H9 (cell line): ENCODE data around the gene TSPAN9. TPM values are rescaled to one million over a fixed set of nuclear protein-coding genes. Genes with fewer than 3 reads are reported as not detected.

Experiments
- DNase-seq: peaks from one replicate; pipeline ENCODE4 v3.0.0-alpha.2; 2017
- H2AFZ ChIP-seq: one replicate; pipeline ENCODE4 v1.6.1; 2013; ENCODE audit warnings: mild to moderate bottlenecking, low read length, control low read depth, moderate library complexity
- H2AK5ac ChIP-seq: 2 replicates; pipeline ENCODE4 v1.6.1; 2013; ENCODE audit warnings: low read length, control low read depth, mixed read lengths; ENCODE audit not compliant: insufficient read length
- H2BK120ac ChIP-seq: one replicate; pipeline ENCODE4 v1.6.1; 2013; ENCODE audit warnings: low read depth, mild to moderate bottlenecking, low read length, control low read depth, inconsistent platforms; ENCODE audit not compliant: poor library complexity, severe bottlenecking
- H2BK12ac ChIP-seq: 2 replicates; pipeline ENCODE4 v1.6.1; 2013; ENCODE audit warnings: low read length, control low read depth, mixed read lengths, low read depth; ENCODE audit not compliant: insufficient read length
- H2BK15ac ChIP-seq: 2 replicates; pipeline ENCODE4 v1.6.1; 2013; ENCODE audit warnings: low read depth, low read length, control low read depth
- H2BK20ac ChIP-seq: one replicate; pipeline ENCODE4 v1.6.1; 2013; ENCODE audit warnings: low read depth, mild to moderate bottlenecking, low read length, control low read depth, inconsistent platforms; ENCODE audit not compliant: poor library complexity, severe bottlenecking
- H2BK5ac ChIP-seq: 2 replicates; pipeline ENCODE4 v1.6.1; 2013; ENCODE audit warnings: low read length, control low read depth, mixed read lengths; ENCODE audit not compliant: insufficient read length
- H3K14ac ChIP-seq: 2 replicates; pipeline ENCODE4 v1.6.1; 2013; ENCODE audit warnings: low read length, control low read depth; ENCODE audit not compliant: insufficient read depth
- H3K18ac ChIP-seq: 2 replicates; pipeline ENCODE4 v1.6.1; 2013; ENCODE audit warnings: low read depth, mild to moderate bottlenecking, mixed read lengths, low read length, control low read depth; ENCODE audit not compliant: insufficient read length
- H3K23ac ChIP-seq: 2 replicates; pipeline ENCODE4 v1.6.1; 2013; ENCODE audit warnings: low read length, control low read depth, mixed read lengths, low read depth; ENCODE audit not compliant: insufficient read length
- H3K23me2 ChIP-seq: 2 replicates; pipeline ENCODE4 v1.6.1; 2013; ENCODE audit warnings: low read depth, mild to moderate bottlenecking, mixed read lengths, low read length, control low read depth; ENCODE audit not compliant: insufficient read length, poor library complexity, severe bottlenecking
- H3K27ac ChIP-seq: 2 replicates; pipeline ENCODE4 v1.5.1; 2013; ENCODE audit warnings: low read length, control low read depth, mixed read lengths, low read depth; ENCODE audit not compliant: insufficient read length
- H3K27me3 ChIP-seq: 2 replicates; pipeline ENCODE4 v1.6.1; 2013; ENCODE audit warnings: low read length, control low read depth, inconsistent platforms; ENCODE audit not compliant: insufficient read depth
- H3K4ac ChIP-seq: 2 replicates; pipeline ENCODE4 v1.6.1; 2013; ENCODE audit warnings: low read depth, mild to moderate bottlenecking, control low read depth, inconsistent platforms, low read length, moderate library complexity
- H3K4me1 ChIP-seq: 2 replicates; pipeline ENCODE4 v1.6.1; 2013; ENCODE audit warnings: low read length, control low read depth, inconsistent platforms; ENCODE audit not compliant: insufficient read depth
- H3K4me2 ChIP-seq: 2 replicates; pipeline ENCODE4 v1.6.1; 2013; ENCODE audit warnings: low read length, control low read depth, mixed read lengths; ENCODE audit not compliant: insufficient read length, insufficient read depth
- H3K56ac ChIP-seq: 2 replicates; pipeline ENCODE4 v1.6.1; 2013; ENCODE audit warnings: low read depth, mild to moderate bottlenecking, mixed read lengths, low read length, control low read depth; ENCODE audit not compliant: insufficient read length
- H3K79me1 ChIP-seq: 2 replicates; pipeline ENCODE4 v1.6.1; 2013; ENCODE audit warnings: low read depth, mild to moderate bottlenecking, moderate library complexity, low read length, control low read depth, inconsistent platforms; ENCODE audit not compliant: insufficient read depth, poor library complexity, severe bottlenecking
- H3K79me2 ChIP-seq: 2 replicates; pipeline ENCODE4 v1.6.1; 2013; ENCODE audit warnings: low read length, control low read depth, inconsistent platforms; ENCODE audit not compliant: insufficient read depth
- H3K9ac ChIP-seq: 2 replicates; pipeline ENCODE4 v1.6.1; 2013; ENCODE audit warnings: low read length, control low read depth, mixed read lengths; ENCODE audit not compliant: insufficient read length; ENCODE audit errors: extremely low read depth
- H3K9me3 ChIP-seq: one replicate; pipeline ENCODE4 v1.6.1; 2013; ENCODE audit warnings: low read depth, low read length, inconsistent platforms; ENCODE audit not compliant: control insufficient read depth
- H3T11ph ChIP-seq: one replicate; pipeline ENCODE4 v1.6.1; 2013; ENCODE audit warnings: mild to moderate bottlenecking, low read length, control low read depth, inconsistent platforms
- H4K20me1 ChIP-seq: one replicate; pipeline ENCODE4 v1.6.1; 2013; ENCODE audit not compliant: control insufficient read depth, insufficient read length, insufficient read depth
- H4K5ac ChIP-seq: 2 replicates; pipeline ENCODE4 v1.6.1; 2013; ENCODE audit warnings: low read depth, mild to moderate bottlenecking, mixed read lengths, low read length, control low read depth; ENCODE audit not compliant: insufficient read length
- H4K8ac ChIP-seq: replicated peaks from 2 replicates; pipeline ENCODE4 v1.6.1; 2013; ENCODE audit warnings: low read length, control low read depth, mixed read lengths, low read depth; ENCODE audit not compliant: insufficient read length
- H4K91ac ChIP-seq: 2 replicates; pipeline ENCODE4 v1.6.1; 2013; ENCODE audit warnings: low read depth, mild to moderate bottlenecking, moderate library complexity, mixed read lengths, low read length, control low read depth; ENCODE audit not compliant: insufficient read length
- H3K27ac Mint-ChIP-seq, 3 experiments: 2 replicates in 2 of 3; 3 replicates in 1 of 3; pipeline ENCODE4 v1.8.0; 2020 to 2021; ENCODE audit warnings: mixed read lengths in 3 of 3, mild to moderate bottlenecking in 1 of 3, moderate library complexity in 1 of 3
- H3K27me3 Mint-ChIP-seq: 2 replicates; pipeline ENCODE4 v1.8.0; 2021; ENCODE audit warnings: low read depth, mild to moderate bottlenecking, moderate library complexity, mixed read lengths
- H3K36me3 Mint-ChIP-seq, 3 experiments: 2 replicates in 2 of 3; 3 replicates in 1 of 3; pipeline ENCODE4 v1.8.0; 2020 to 2021; ENCODE audit warnings: low read depth in 3 of 3, mixed read lengths in 3 of 3; ENCODE audit not compliant: insufficient read depth in 1 of 3
- H3K4me1 Mint-ChIP-seq, 2 experiments: 2 replicates each; pipeline ENCODE4 v1.8.0; 2020; ENCODE audit warnings: mixed read lengths in 2 of 2
- H3K4me3 Mint-ChIP-seq, 2 experiments: 2 replicates in 1 of 2; 3 replicates in 1 of 2; pipeline ENCODE4 v1.8.0; 2020 to 2021; ENCODE audit warnings: mild to moderate bottlenecking in 2 of 2, mixed read lengths in 2 of 2, moderate library complexity in 1 of 2
- H3K9me3 Mint-ChIP-seq, 2 experiments: 2 replicates in 1 of 2; 3 replicates in 1 of 2; pipeline ENCODE4 v1.8.0; 2020; ENCODE audit warnings: mild to moderate bottlenecking in 2 of 2, mixed read lengths in 2 of 2, moderate library complexity in 1 of 2
- WGBS: extraction: QIAGEN DNeasy Blood & Tissue Kit; methylation state at CpG from one replicate; pipeline ENCODE4 v1.1.7; 2013; ENCODE audit warnings: missing lambda C conversion rate, low lambda C conversion rate, mixed read lengths; ENCODE audit not compliant: insufficient read length; ENCODE audit errors: extremely low coverage; 5-methylcytosine and 5-hydroxymethylcytosine counted together
- total RNA-seq: library from RNA; stranded (reverse); gene quantifications from 2 replicates; pipeline ENCODE4 v1.2.1, GENCODE V29; 2021
- TF ChIP-seq, protein P1 (sequence below): fragments of 200-600 bp; sonication (generic); conservative IDR thresholded peaks from 3 replicates; pipeline ENCODE4 v1.8.0; 2021; ENCODE audit warnings: antibody characterized with exemption, mild to moderate bottlenecking

TSPAN9 gene
- total RNA-seq, 1 experiment from 2014 or later, result 19.0 TPM

- Histone ChIP-seq H4K8ac (no peak overlapping the region), H3K9ac (no peak overlapping the region), H3K23ac (no peak overlapping the region), H3K79me1 (no peaks in the 10 kb centered on the region), H4K91ac (no peak overlapping the region), H3K18ac (no peak overlapping the region), H3K14ac (no peak overlapping the region), H4K20me1 (no peaks in the 10 kb centered on the region), H3K79me2 (no peaks in the 10 kb centered on the region), H2BK12ac (no peak overlapping the region), H3K23me2 (no peaks in the 10 kb centered on the region), H3K9me3 (no peaks in the 10 kb centered on the region), H3K27ac (no peak overlapping the region), H4K5ac (no peak overlapping the region), H3K4me1 (no peaks in the 10 kb centered on the region), H2AK5ac (no peak overlapping the region), H2BK20ac (no peak overlapping the region), H3K27me3 (no peaks in the 10 kb centered on the region), H2AFZ (no peak overlapping the region), H3K56ac (no peak overlapping the region), H3K4ac (no peak overlapping the region), H2BK15ac (no peak overlapping the region), H2BK120ac (no peak overlapping the region), H2BK5ac (no peak overlapping the region), H3T11ph (no peak overlapping the region), H3K4me2 (no peak overlapping the region)
- Mint-ChIP-seq H3K4me3 (no peak overlapping the region), H3K36me3 (peaks cover 7 to 13% (median 8%) of the 10 kb centered on the region in 3 experiments), H3K4me1 (peaks cover 19 to 25% of the 10 kb centered on the region in 2 experiments), H3K9me3 (peaks cover 8 to 11% of the 10 kb centered on the region in 2 experiments), H3K27me3 (no peaks in the 10 kb centered on the region; the same call in 1 of the 2 replicates), H3K27ac (no peak overlapping the region)
- TF ChIP-seq, protein P1, sequence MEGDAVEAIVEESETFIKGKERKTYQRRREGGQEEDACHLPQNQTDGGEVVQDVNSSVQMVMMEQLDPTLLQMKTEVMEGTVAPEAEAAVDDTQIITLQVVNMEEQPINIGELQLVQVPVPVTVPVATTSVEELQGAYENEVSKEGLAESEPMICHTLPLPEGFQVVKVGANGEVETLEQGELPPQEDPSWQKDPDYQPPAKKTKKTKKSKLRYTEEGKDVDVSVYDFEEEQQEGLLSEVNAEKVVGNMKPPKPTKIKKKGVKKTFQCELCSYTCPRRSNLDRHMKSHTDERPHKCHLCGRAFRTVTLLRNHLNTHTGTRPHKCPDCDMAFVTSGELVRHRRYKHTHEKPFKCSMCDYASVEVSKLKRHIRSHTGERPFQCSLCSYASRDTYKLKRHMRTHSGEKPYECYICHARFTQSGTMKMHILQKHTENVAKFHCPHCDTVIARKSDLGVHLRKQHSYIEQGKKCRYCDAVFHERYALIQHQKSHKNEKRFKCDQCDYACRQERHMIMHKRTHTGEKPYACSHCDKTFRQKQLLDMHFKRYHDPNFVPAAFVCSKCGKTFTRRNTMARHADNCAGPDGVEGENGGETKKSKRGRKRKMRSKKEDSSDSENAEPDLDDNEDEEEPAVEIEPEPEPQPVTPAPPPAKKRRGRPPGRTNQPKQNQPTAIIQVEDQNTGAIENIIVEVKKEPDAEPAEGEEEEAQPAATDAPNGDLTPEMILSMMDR, result no peak
- WGBS, result no CpG with 5 or more reads among the region's 3 CpGs
- no peak for DNase-seq
Observed at GRCh38 chr12:3099146-3099545, 22.0 kb downstream of the TSPAN9 start.
